ENCODE measurements around the gene MLF2. TPM values are rescaled to one million over a fixed set of nuclear protein-coding genes. Genes with fewer than 3 reads are reported as not detected.

MLF2 gene
- polyA plus RNA-seq, 1 experiment: 241 TPM

- Histone ChIP-seq H3K27ac (ENCODE audit: low read depth, low read length) (no peak overlapping the region), H3K27me3 (ENCODE audit: control insufficient read depth, insufficient read depth, low read length) (no peaks in the 10 kb centered on the region), H3K9me3 (ENCODE audit: control insufficient read depth, insufficient read depth, low read length) (no peaks in the 10 kb centered on the region), H3K4me3 (ENCODE audit: low read depth, low read length) (no peak overlapping the region)
- CTCF ChIA-PET: no interaction called here
- POLR2A ChIA-PET: no interaction called here
- TF ChIP-seq CTCF (IDR thresholded peaks at IDR 0.05; ENCODE audit: low read depth, low read length): no peak
- DNase-seq (ENCODE audit: low read depth, low spot score): no peak
These were observed 23.8 kb downstream of the MLF2 start for GRCh38 chr12:6729186-6729585.

- H3K9me3 ChIP-seq (ENCODE audit: control insufficient read depth, insufficient read depth, low read length): no peaks in the 10 kb centered on the region
- no peak overlapping the region for H3K4me3 ChIP-seq (ENCODE audit: low read depth, low read length)
- no peak for DNase-seq (ENCODE audit: low read depth, low spot score)
- TF ChIP-seq CTCF (IDR thresholded peaks at IDR 0.05; ENCODE audit: low read depth, low read length): no peak
- ChIA-PET POLR2A (no interaction called here), CTCF (interaction anchor here (0.6 to 3.2 kb wide), 4 partner anchors 10 to 175 kb away, joined by 4 to 14 read pairs (median 8); partner anchors contain the start of gene MLF2)
- H3K27ac ChIP-seq (ENCODE audit: low read depth, low read length): no peak overlapping the region
- H3K27me3 ChIP-seq (ENCODE audit: control insufficient read depth, insufficient read depth, low read length): no peaks in the 10 kb centered on the region
These were observed 27.6 kb downstream of the MLF2 start for GRCh38 chr12:6725350-6725749.

GRCh38 chr12:6724409-6724797 is 28.5 kb downstream of the MLF2 start:
- no peak for DNase-seq (ENCODE audit: low read depth, low spot score)
- ChIA-PET POLR2A (interaction anchor here (0.6 to 1.8 kb wide), 18 partner anchors 10 to 190 kb away, joined by 3 to 39 read pairs (median 4); partner anchors contain the start of genes GAPDH, MLF2, PTMS and USP5), CTCF (interaction anchor here (1.0 to 3.2 kb wide), 7 partner anchors 11 to 148 kb away, joined by 4 to 12 read pairs (median 6); partner anchors contain the start of genes MLF2 and SPSB2)
- no peak for TF ChIP-seq CTCF (IDR thresholded peaks at IDR 0.05; ENCODE audit: low read depth, low read length)
- Histone ChIP-seq H3K27me3 (ENCODE audit: control insufficient read depth, insufficient read depth, low read length) (no peaks in the 10 kb centered on the region), H3K4me3 (ENCODE audit: low read depth, low read length) (peak overlapping the region; percentile 62), H3K9me3 (ENCODE audit: control insufficient read depth, insufficient read depth, low read length) (no peaks in the 10 kb centered on the region), H3K27ac (ENCODE audit: low read depth, low read length) (peak overlapping the region; percentile 92)

- ChIA-PET CTCF (interaction anchor here (0.8 to 3.2 kb wide), 8 partner anchors 12 to 149 kb away, joined by 3 to 12 read pairs (median 6); partner anchors contain the start of genes MLF2 and SPSB2), POLR2A (interaction anchor here (0.6 to 1.8 kb wide), 22 partner anchors 11 to 190 kb away, joined by 3 to 39 read pairs (median 4); partner anchors contain the start of genes GAPDH, MLF2, PTMS and TPI1)
- DNase-seq (ENCODE audit: low read depth, low spot score): peak; percentile 91
- Histone ChIP-seq H3K9me3 (ENCODE audit: control insufficient read depth, insufficient read depth, low read length) (no peaks in the 10 kb centered on the region), H3K27me3 (ENCODE audit: control insufficient read depth, insufficient read depth, low read length) (no peaks in the 10 kb centered on the region), H3K4me3 (ENCODE audit: low read depth, low read length) (peak within 1 kb of the TSS; percentile 62), H3K27ac (ENCODE audit: low read depth, low read length) (peak within 1 kb of the TSS; percentile 92)
- no peak for TF ChIP-seq CTCF (IDR thresholded peaks at IDR 0.05; ENCODE audit: low read depth, low read length)
These were observed 29.1 kb downstream of the MLF2 start, which contains the start of gene COPS7A for GRCh38 chr12:6723607-6724408. COPS7A (plus strand) TSS chr12:6724046; CDS start chr12:6724657, 611 bp downstream.

- Histone ChIP-seq H3K9me3 (ENCODE audit: control insufficient read depth, insufficient read depth, low read length) (no peaks in the 10 kb centered on the region), H3K4me3 (ENCODE audit: low read depth, low read length) (no peak overlapping the region), H3K27me3 (ENCODE audit: control insufficient read depth, insufficient read depth, low read length) (no peaks in the 10 kb centered on the region), H3K27ac (ENCODE audit: low read depth, low read length) (no peak overlapping the region)
- ChIA-PET CTCF (interaction anchor here (1.3 to 3.2 kb wide), 5 partner anchors 30 to 168 kb away, joined by 6 to 12 read pairs (median 9); partner anchors contain the start of gene MLF2), POLR2A (no interaction called here)
- TF ChIP-seq CTCF (IDR thresholded peaks at IDR 0.05; ENCODE audit: low read depth, low read length): no peak
- no peak for DNase-seq (ENCODE audit: low read depth, low spot score)
These were observed 30.1 kb downstream of the MLF2 start for GRCh38 chr12:6722863-6723262.

Measured in AG04450 (cell line).